DND-41 (cell line): ENCODE measurements around the gene ARFRP1.
A peak's percentile ranks its signal among the peaks of the same experiment; 100 is the strongest.

ENCODE experiments used
- ATAC-seq: fragments of 200-7000 bp; cut with Tn5 transposase; 3 replicates; pipeline ENCODE4 v1.9.1; 2021; ENCODE audit warnings: low read depth; ENCODE audit not compliant: insufficient read depth
- DNase-seq: peaks from one replicate; pipeline ENCODE4 v3.0.0-alpha.2; 2020
- H2AFZ ChIP-seq: 2 replicates; pipeline ENCODE4 v1.6.0; 2012; ENCODE audit warnings: low read depth, low read length
- H3K27ac ChIP-seq: 2 replicates; pipeline ENCODE4 v1.5.1; 2012; ENCODE audit warnings: low read length, inconsistent platforms
- H3K27me3 ChIP-seq: fragments of 200-600 bp; sonication (generic); 2 replicates; pipeline ENCODE4 v1.6.0; 2012; ENCODE audit warnings: low read length, mild to moderate bottlenecking, inconsistent platforms; ENCODE audit not compliant: insufficient read depth, poor library complexity
- H3K36me3 ChIP-seq: 2 replicates; pipeline ENCODE4 v1.5.1; 2012; ENCODE audit warnings: low read length, inconsistent platforms; ENCODE audit not compliant: insufficient read depth
- H3K4me1 ChIP-seq: 2 replicates; pipeline ENCODE4 v1.5.1; 2012; ENCODE audit warnings: mild to moderate bottlenecking, low read length; ENCODE audit not compliant: insufficient read depth
- H3K4me2 ChIP-seq: 2 replicates; pipeline ENCODE4 v1.6.0; 2012; ENCODE audit warnings: mild to moderate bottlenecking, moderate library complexity, low read length, inconsistent platforms; ENCODE audit not compliant: insufficient read depth
- H3K4me3 ChIP-seq, 2 experiments: fragments of 200-600 bp in 1 of 2; shearing (Covaris generic) in 1 of 2; 2 replicates each; pipeline ENCODE4 v1.5.1; 2012 to 2016; ENCODE audit warnings: inconsistent platforms in 2 of 2, low read length in 2 of 2, mild to moderate bottlenecking in 2 of 2, low read depth in 1 of 2, moderate library complexity in 1 of 2
- H3K79me2 ChIP-seq: 2 replicates; pipeline ENCODE4 v1.6.0; 2012; ENCODE audit warnings: low read length, inconsistent platforms; ENCODE audit not compliant: insufficient read depth
- H3K9ac ChIP-seq: 2 replicates; pipeline ENCODE4 v1.6.0; 2012; ENCODE audit warnings: low read depth, mild to moderate bottlenecking, inconsistent platforms, low read length, moderate library complexity
- H3K9me3 ChIP-seq: 2 replicates; pipeline ENCODE4 v1.5.1; 2012; ENCODE audit warnings: low read length, moderate library complexity, mild to moderate bottlenecking, inconsistent platforms; ENCODE audit not compliant: insufficient read depth, severe bottlenecking
- H4K20me1 ChIP-seq: 2 replicates; pipeline ENCODE4 v1.6.0; 2012; ENCODE audit warnings: low read length; ENCODE audit not compliant: insufficient read depth
- EZH2 ChIP-seq: IDR thresholded peaks from 3 replicates; pipeline ENCODE4 v1.6.1; 2012; ENCODE audit warnings: borderline replicate concordance, low read depth, mild to moderate bottlenecking, moderate library complexity, low read length, inconsistent platforms; ENCODE audit not compliant: severe bottlenecking
- TF ChIP-seq, protein P1 (sequence below): IDR thresholded peaks from 2 replicates; pipeline ENCODE4 v1.5.1; 2012; ENCODE audit warnings: borderline replicate concordance, low read length, moderate library complexity, mild to moderate bottlenecking; ENCODE audit not compliant: poor library complexity, severe bottlenecking; ENCODE audit errors: extremely low read depth

The ARFRP1 gene

DNA sequence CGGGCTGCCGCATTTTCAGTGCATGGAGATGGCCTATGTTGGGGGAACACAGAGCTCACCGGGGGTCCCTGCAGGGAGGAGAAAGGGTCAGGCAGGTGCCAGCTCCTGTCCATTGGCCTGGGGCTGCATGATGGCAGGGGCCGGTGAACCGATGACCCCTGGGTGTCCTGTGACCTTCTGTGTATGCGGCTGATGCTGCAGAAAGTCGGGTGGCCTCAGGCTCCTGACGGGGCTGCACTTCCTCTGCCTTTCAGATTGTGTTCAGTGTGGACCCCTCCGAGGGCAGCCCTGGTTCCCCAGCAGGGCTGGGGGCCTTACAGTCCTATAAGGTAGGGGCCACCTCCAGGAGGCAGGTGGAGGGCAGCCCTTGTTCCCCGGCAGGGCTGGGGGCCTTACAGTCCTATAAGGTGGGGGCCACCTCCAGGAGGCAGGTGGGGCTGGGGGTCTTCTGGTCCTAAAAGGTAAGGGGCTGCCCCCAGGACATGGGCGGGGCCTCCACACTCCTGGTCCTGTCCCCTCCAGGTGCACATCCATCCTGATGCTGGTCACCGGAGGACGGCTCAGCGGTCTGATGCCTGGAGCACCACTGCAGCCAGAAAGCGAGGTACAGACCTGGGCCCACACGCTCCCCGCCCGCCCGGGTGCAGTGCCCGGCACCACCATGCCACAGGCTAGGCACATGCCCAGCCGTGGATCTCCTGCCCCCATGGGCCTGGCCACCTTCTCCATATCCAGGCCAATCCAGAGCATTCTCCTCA is 22.3 kb downstream of the ARFRP1 start:
- H2AFZ ChIP-seq = no peak overlapping the region
- peaks cover 20% of the 10 kb centered on the region for H4K20me1 ChIP-seq
- DNase-seq (no peak), ATAC-seq (no peak)
- no peak overlapping the region for H3K27ac ChIP-seq
- no peaks in the 10 kb centered on the region for H3K9me3 ChIP-seq
- no peak overlapping the region for H3K4me2 ChIP-seq
- no peaks in the 10 kb centered on the region for H3K79me2 ChIP-seq
- H3K4me1 ChIP-seq = no peaks in the 10 kb centered on the region
- H3K27me3 ChIP-seq = no peaks in the 10 kb centered on the region
- H3K9ac ChIP-seq = no peak overlapping the region
- no peak for TF ChIP-seq EZH2
- TF ChIP-seq, protein P1, sequence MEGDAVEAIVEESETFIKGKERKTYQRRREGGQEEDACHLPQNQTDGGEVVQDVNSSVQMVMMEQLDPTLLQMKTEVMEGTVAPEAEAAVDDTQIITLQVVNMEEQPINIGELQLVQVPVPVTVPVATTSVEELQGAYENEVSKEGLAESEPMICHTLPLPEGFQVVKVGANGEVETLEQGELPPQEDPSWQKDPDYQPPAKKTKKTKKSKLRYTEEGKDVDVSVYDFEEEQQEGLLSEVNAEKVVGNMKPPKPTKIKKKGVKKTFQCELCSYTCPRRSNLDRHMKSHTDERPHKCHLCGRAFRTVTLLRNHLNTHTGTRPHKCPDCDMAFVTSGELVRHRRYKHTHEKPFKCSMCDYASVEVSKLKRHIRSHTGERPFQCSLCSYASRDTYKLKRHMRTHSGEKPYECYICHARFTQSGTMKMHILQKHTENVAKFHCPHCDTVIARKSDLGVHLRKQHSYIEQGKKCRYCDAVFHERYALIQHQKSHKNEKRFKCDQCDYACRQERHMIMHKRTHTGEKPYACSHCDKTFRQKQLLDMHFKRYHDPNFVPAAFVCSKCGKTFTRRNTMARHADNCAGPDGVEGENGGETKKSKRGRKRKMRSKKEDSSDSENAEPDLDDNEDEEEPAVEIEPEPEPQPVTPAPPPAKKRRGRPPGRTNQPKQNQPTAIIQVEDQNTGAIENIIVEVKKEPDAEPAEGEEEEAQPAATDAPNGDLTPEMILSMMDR = no peak
- H3K4me3 ChIP-seq = no peak overlapping the region
- H3K36me3 ChIP-seq = peaks cover 25% of the 10 kb centered on the region

DNA sequence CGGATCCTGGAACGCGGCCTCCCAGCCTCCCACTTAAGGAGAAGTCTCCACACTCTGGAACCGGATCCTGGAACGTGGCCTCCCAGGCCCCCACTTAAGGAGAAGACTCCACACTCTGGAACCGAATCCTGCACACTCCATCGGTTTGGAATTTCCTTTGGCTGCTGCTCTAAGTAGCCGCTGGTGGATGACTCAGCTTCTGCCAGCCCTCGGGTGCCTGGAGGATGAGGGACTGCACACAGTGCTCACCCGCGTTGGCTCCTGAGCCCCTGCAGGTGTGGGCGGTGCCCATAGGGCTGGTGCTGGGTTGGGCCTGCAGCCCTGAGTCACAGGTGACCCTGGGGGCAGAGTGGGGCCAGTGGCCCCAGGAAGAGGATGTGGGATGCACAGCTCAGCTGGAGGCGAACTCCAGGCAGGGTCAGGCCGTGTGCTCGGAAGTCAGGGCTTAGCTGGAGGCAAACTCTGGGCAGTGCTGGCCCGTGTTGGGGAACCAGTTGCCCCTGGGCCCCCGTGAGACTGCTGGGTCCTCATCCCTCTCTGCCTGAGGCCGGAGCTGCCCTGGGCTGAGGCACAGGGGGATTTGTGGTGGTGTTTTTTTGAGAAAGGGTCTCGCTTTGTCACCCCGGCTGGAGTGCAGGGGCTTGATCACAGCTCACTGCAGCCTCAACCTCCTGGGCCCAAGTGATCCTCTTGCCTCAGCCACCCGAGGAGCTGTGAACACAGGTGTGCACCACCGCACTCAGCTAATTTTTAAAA is 25.2 kb downstream of the ARFRP1 start:
- H3K36me3 ChIP-seq = peaks cover 50% of the 10 kb centered on the region
- H3K4me3 ChIP-seq = no peak overlapping the region
- H3K27ac ChIP-seq = no peak overlapping the region
- H3K79me2 ChIP-seq = no peaks in the 10 kb centered on the region
- no peak for TF ChIP-seq EZH2
- TF ChIP-seq, protein P1 = no peak
- H3K9ac ChIP-seq = no peak overlapping the region
- no peak overlapping the region for H2AFZ ChIP-seq
- no peaks in the 10 kb centered on the region for H3K27me3 ChIP-seq
- no peaks in the 10 kb centered on the region for H3K4me1 ChIP-seq
- peaks cover 21% of the 10 kb centered on the region for H4K20me1 ChIP-seq
- ATAC-seq = peak; percentile 30; the same call in 1 of the 3 replicates
- DNase-seq = no peak
- H3K9me3 ChIP-seq = no peaks in the 10 kb centered on the region
- H3K4me2 ChIP-seq = no peak overlapping the region

DNA sequence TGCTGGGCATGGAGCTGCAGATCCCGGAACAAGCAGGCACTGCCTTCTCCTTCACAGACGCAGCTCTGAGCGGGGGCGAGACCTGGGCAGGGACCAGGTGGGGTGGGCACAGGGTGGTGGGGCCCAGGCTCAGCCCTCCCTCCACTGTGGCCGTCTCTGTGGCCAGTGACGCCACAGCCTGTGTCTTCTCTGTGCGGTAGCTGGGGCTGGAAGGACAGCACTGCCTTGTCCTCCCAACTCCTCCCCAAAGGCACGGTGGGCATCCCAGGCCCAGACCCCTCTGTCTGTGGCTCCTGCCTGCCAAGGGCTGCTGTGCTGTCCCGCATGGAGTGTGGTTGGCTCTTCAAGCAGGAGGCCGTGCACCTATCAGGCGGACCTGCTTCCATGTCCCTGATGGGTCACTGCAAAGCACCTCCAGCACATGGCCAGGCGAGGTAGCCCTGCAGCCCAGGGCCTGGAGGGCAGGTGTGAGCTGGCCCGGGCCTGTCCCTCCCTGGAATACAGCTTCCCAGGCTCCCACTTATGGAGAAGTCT is 26.1 kb downstream of the ARFRP1 start:
- no peaks in the 10 kb centered on the region for H3K9me3 ChIP-seq
- H3K4me3 ChIP-seq = no peak overlapping the region
- no peaks in the 10 kb centered on the region for H3K79me2 ChIP-seq
- no peaks in the 10 kb centered on the region for H3K27me3 ChIP-seq
- H3K36me3 ChIP-seq = peaks cover 58% of the 10 kb centered on the region
- H3K9ac ChIP-seq = no peak overlapping the region
- DNase-seq (no peak), ATAC-seq (no peak; the same call in 2 of the 3 replicates)
- TF ChIP-seq, protein P1 = no peak
- TF ChIP-seq EZH2 = no peak
- no peaks in the 10 kb centered on the region for H3K4me1 ChIP-seq
- H3K27ac ChIP-seq = no peak overlapping the region
- no peak overlapping the region for H2AFZ ChIP-seq
- peaks cover 21% of the 10 kb centered on the region for H4K20me1 ChIP-seq
- no peak overlapping the region for H3K4me2 ChIP-seq
